ENCODE results near the gene DDO.

The DDO gene, protein sequence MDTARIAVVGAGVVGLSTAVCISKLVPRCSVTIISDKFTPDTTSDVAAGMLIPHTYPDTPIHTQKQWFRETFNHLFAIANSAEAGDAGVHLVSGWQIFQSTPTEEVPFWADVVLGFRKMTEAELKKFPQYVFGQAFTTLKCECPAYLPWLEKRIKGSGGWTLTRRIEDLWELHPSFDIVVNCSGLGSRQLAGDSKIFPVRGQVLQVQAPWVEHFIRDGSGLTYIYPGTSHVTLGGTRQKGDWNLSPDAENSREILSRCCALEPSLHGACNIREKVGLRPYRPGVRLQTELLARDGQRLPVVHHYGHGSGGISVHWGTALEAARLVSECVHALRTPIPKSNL

DNA sequence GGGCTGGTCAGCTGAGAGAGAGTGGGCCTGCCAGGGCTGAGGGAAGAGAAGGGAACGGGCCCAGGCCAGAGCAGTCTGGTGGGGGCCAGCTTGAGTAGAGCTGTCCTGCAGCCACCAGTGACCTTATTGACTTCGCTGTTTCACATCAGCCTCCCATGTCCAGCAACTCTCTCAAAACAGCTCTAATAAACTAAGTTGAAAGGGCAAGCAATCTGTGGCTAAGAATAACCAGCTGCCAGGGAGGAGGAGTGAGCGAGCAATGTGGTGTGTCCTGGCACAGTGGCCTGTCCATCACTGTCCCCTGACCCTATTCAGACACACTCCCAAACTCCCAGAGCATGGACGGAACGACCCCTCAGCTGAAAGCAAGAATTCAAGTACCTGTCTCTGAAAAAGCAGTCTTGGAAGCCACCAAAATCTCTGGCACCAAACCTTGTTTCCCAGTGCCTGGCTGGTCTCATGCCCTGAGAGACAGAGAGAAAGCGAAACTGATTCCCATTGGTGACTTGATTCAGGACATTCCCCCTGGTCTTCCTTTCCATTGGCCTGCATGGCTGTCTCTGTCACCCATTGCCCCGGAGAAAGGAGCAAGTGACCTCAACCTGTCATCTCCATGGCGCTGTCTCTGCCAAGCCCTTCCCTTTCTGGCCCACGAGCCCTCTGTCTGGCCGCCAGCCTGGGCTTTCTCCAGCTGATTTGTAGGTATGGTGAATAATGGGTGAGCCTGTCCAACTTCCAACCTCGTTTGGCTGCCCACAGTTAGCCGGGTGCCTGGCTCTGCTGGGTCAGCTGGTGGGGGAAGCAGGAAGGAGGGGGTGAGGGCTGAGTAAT lies at the start of gene DDO:
TSS of gene DDO (minus strand) at position 490 of the 831 bp plus-strand sequence. CDS start 2,113 bp downstream, outside the sequence.
- no peaks in the 10 kb centered on the region for H4K20me1 ChIP-seq (ENCODE audit: low read depth, low read length)
- no peak within 1 kb of the TSS for H3K4me2 ChIP-seq (ENCODE audit: low read depth, low read length, poor library complexity, severe bottlenecking)
- no peak within 1 kb of the TSS for H3K27ac ChIP-seq (ENCODE audit: low read depth, low read length)
- no peaks in the 10 kb centered on the region for H3F3A ChIP-seq (ENCODE audit: insufficient read depth)
- no peaks in the 10 kb centered on the region for H3K27me3 ChIP-seq (ENCODE audit: low read length)
- no peaks in the 10 kb centered on the region for H3K9me2 ChIP-seq (replicated peaks; ENCODE audit: insufficient read depth, low read length)
- no peak within 1 kb of the TSS for H2AFZ ChIP-seq (ENCODE audit: low read depth, low read length, severe bottlenecking)
- no peaks in the 10 kb centered on the region for H3K36me3 ChIP-seq (ENCODE audit: low read length)
- no peak within 1 kb of the TSS for H3K4me3 ChIP-seq (ENCODE audit: insufficient read depth, low read length, poor library complexity, severe bottlenecking)
- H3K9me3 ChIP-seq (ENCODE audit: insufficient read depth, low read length), result no peaks in the 10 kb centered on the region
- no peak within 1 kb of the TSS for H3K9ac ChIP-seq (ENCODE audit: low read length)
- TF ChIP-seq EZH2phosphoT487 (conservative IDR thresholded peaks at IDR 0.05; ENCODE audit: low read length), result no peak
- TF ChIP-seq, protein P1, sequence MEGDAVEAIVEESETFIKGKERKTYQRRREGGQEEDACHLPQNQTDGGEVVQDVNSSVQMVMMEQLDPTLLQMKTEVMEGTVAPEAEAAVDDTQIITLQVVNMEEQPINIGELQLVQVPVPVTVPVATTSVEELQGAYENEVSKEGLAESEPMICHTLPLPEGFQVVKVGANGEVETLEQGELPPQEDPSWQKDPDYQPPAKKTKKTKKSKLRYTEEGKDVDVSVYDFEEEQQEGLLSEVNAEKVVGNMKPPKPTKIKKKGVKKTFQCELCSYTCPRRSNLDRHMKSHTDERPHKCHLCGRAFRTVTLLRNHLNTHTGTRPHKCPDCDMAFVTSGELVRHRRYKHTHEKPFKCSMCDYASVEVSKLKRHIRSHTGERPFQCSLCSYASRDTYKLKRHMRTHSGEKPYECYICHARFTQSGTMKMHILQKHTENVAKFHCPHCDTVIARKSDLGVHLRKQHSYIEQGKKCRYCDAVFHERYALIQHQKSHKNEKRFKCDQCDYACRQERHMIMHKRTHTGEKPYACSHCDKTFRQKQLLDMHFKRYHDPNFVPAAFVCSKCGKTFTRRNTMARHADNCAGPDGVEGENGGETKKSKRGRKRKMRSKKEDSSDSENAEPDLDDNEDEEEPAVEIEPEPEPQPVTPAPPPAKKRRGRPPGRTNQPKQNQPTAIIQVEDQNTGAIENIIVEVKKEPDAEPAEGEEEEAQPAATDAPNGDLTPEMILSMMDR (IDR thresholded peaks at IDR 0.05; ENCODE audit: insufficient read depth, low read length, poor library complexity, severe bottlenecking), result no peak
- H3K79me2 ChIP-seq (ENCODE audit: insufficient read depth, low read length), result no peaks in the 10 kb centered on the region

DNA sequence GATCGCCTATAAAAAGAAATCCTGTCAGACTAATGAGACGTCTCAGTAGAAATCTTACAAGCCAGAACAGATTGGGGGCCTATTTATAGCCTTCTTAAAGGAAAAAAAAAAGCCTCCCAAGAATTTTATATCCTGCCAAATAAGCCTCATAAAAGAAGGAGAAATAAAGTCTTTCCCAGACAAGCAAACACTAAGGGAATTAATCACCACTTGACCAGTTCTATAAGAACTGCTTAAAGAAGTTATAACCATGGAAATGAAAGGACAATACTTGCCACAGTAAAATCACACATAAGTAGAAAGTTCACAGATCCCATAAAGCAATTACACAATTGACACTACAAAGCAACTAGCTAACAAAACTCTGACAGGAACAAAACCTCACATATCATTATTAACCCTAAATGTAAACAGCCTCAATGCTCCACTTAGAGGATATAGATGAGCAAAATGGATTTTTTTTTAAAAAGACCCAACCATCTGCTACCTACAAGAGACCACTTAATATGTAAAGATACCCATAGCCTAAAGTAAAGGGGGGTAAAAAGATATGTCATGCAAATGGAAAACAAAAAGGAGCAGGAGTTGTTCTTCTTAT lies 47.6 kb upstream of the DDO start:
- Histone ChIP-seq H2AFZ (ENCODE audit: low read depth, low read length, severe bottlenecking) (no peak overlapping the region), H3K36me3 (ENCODE audit: low read length) (no peaks in the 10 kb centered on the region), H3K4me2 (ENCODE audit: low read depth, low read length, poor library complexity, severe bottlenecking) (no peak overlapping the region), H3K27me3 (ENCODE audit: low read length) (no peaks in the 10 kb centered on the region), H3K9ac (ENCODE audit: low read length) (no peak overlapping the region), H3K27ac (ENCODE audit: low read depth, low read length) (no peak overlapping the region), H4K20me1 (ENCODE audit: low read depth, low read length) (no peaks in the 10 kb centered on the region), H3K79me2 (ENCODE audit: insufficient read depth, low read length) (no peaks in the 10 kb centered on the region), H3F3A (ENCODE audit: insufficient read depth) (no peaks in the 10 kb centered on the region), H3K9me2 (replicated peaks; ENCODE audit: insufficient read depth, low read length) (no peaks in the 10 kb centered on the region), H3K9me3 (ENCODE audit: insufficient read depth, low read length) (peaks cover 7% of the 10 kb centered on the region; the same call in 1 of the 2 replicates), H3K4me3 (ENCODE audit: insufficient read depth, low read length, poor library complexity, severe bottlenecking) (no peak overlapping the region)
- TF ChIP-seq, protein P1 (IDR thresholded peaks at IDR 0.05; ENCODE audit: insufficient read depth, low read length, poor library complexity, severe bottlenecking), result no peak
- no peak for TF ChIP-seq EZH2phosphoT487 (conservative IDR thresholded peaks at IDR 0.05; ENCODE audit: low read length)

GRCh38 chr6:110461376-110461775 lies 46.0 kb upstream of the DDO start:
- Histone ChIP-seq H3K79me2 (ENCODE audit: insufficient read depth, low read length) (no peaks in the 10 kb centered on the region), H3K9me2 (replicated peaks; ENCODE audit: insufficient read depth, low read length) (no peaks in the 10 kb centered on the region), H3F3A (ENCODE audit: insufficient read depth) (no peaks in the 10 kb centered on the region), H3K9ac (ENCODE audit: low read length) (no peak overlapping the region), H3K4me2 (ENCODE audit: low read depth, low read length, poor library complexity, severe bottlenecking) (no peak overlapping the region), H3K27me3 (ENCODE audit: low read length) (no peaks in the 10 kb centered on the region), H3K27ac (ENCODE audit: low read depth, low read length) (no peak overlapping the region), H2AFZ (ENCODE audit: low read depth, low read length, severe bottlenecking) (no peak overlapping the region), H3K4me3 (ENCODE audit: insufficient read depth, low read length, poor library complexity, severe bottlenecking) (no peak overlapping the region), H3K36me3 (ENCODE audit: low read length) (no peaks in the 10 kb centered on the region), H4K20me1 (ENCODE audit: low read depth, low read length) (no peaks in the 10 kb centered on the region), H3K9me3 (ENCODE audit: insufficient read depth, low read length) (peaks cover 7% of the 10 kb centered on the region; the same call in 1 of the 2 replicates)
- TF ChIP-seq, protein P1 (IDR thresholded peaks at IDR 0.05; ENCODE audit: insufficient read depth, low read length, poor library complexity, severe bottlenecking), result no peak
- no peak for TF ChIP-seq EZH2phosphoT487 (conservative IDR thresholded peaks at IDR 0.05; ENCODE audit: low read length)
